IMR-90 (cell line): ENCODE data around the gene ADGRD1. TPM values are rescaled to one million over a fixed set of nuclear protein-coding genes. Genes with fewer than 3 reads are reported as not detected.

Experiments
- ATAC-seq: fragments of 200-7000 bp; cut with Tn5 transposase; 2 replicates; pipeline ENCODE4 v1.9.1; 2020; ENCODE audit warnings: low read depth, mild to moderate bottlenecking, moderate library complexity
- BruUV-seq: library from RNA; stranded (reverse); fragments of 400-500 nt; replicated peaks from 2 replicates; lab custom pipeline; 2021; lab: Mats Ljungman, UMichigan
- CTCF ChIA-PET: fragments of 300-600 bp; formaldehyde crosslinking; extraction: SDS; loops from one replicate; lab custom pipeline; 2021; ENCODE audit warnings: antibody characterized with exemption; lab: Yijun Ruan, JAX
- POLR2A ChIA-PET: fragments of 300-600 bp; sonication (Branson Sonifier 250); formaldehyde crosslinking; loops from one replicate; lab custom pipeline; 2022; ENCODE audit warnings: antibody characterized with exemption; ENCODE audit not compliant: unreplicated experiment; lab: Charles Lee
- DNase-seq: peaks from one replicate; pipeline ENCODE4 v3.0.0; 2013
- H2AFZ ChIP-seq: replicated peaks from 2 replicates; pipeline ENCODE3; 2013; ENCODE audit warnings: low read length, mild to moderate bottlenecking; ENCODE audit not compliant: poor library complexity
- H2AK5ac ChIP-seq: 2 replicates; pipeline ENCODE4 v1.6.1; 2013; ENCODE audit warnings: low read depth, low read length, inconsistent platforms
- H2AK9ac ChIP-seq: replicated peaks from 2 replicates; pipeline ENCODE3; 2013; ENCODE audit warnings: mild to moderate bottlenecking, low read depth, low read length, moderate library complexity; ENCODE audit not compliant: poor library complexity
- H2BK120ac ChIP-seq: 2 replicates; pipeline ENCODE4 v1.6.1; 2013; ENCODE audit warnings: low read depth, low read length, inconsistent platforms
- H2BK15ac ChIP-seq: 3 replicates; pipeline ENCODE4 v1.6.1; 2013; ENCODE audit warnings: low read depth, low read length, inconsistent platforms
- H2BK20ac ChIP-seq: 2 replicates; pipeline ENCODE4 v1.6.1; 2013; ENCODE audit warnings: low read depth, mild to moderate bottlenecking, inconsistent platforms, low read length, moderate library complexity
- H2BK5ac ChIP-seq: 2 replicates; pipeline ENCODE4 v1.6.1; 2013; ENCODE audit warnings: mild to moderate bottlenecking, low read depth, low read length, inconsistent platforms; ENCODE audit not compliant: poor library complexity, severe bottlenecking
- H3K14ac ChIP-seq: replicated peaks from 2 replicates; pipeline ENCODE4 v1.6.1; 2013; ENCODE audit warnings: low read depth, low read length, inconsistent platforms
- H3K18ac ChIP-seq: 2 replicates; pipeline ENCODE4 v1.6.1; 2013; ENCODE audit warnings: low read depth, low read length, control low read depth
- H3K23ac ChIP-seq: 2 replicates; pipeline ENCODE4 v1.6.1; 2013; ENCODE audit warnings: low read depth, low read length, inconsistent platforms
- H3K27ac ChIP-seq: 2 replicates; pipeline ENCODE4 v1.5.1; 2013; ENCODE audit warnings: mild to moderate bottlenecking, control low read depth, low read length; ENCODE audit not compliant: insufficient read depth
- H3K27me3 ChIP-seq: 2 replicates; pipeline ENCODE4 v1.6.1; 2013; ENCODE audit warnings: low read length; ENCODE audit not compliant: control insufficient read depth, insufficient read depth
- H3K36me3 ChIP-seq: 2 replicates; pipeline ENCODE4 v1.6.1; 2013; ENCODE audit warnings: low read length, mixed read lengths; ENCODE audit not compliant: control insufficient read depth, insufficient read depth
- H3K4ac ChIP-seq: 2 replicates; pipeline ENCODE4 v1.6.1; 2013; ENCODE audit warnings: low read depth, low read length, inconsistent platforms
- H3K4me1 ChIP-seq: 2 replicates; pipeline ENCODE4 v1.6.1; 2013; ENCODE audit warnings: low read length, mixed read lengths; ENCODE audit not compliant: control insufficient read depth, insufficient read depth
- H3K4me2 ChIP-seq: 2 replicates; pipeline ENCODE4 v1.6.1; 2013; ENCODE audit warnings: low read depth, mild to moderate bottlenecking, control low read depth, low read length, moderate library complexity
- H3K4me3 ChIP-seq: 2 replicates; pipeline ENCODE4 v1.5.1; 2013; ENCODE audit warnings: low read depth, mild to moderate bottlenecking, control low read depth, low read length, moderate library complexity; ENCODE audit not compliant: insufficient read depth
- H3K56ac ChIP-seq: 2 replicates; pipeline ENCODE4 v1.6.1; 2013; ENCODE audit warnings: low read length, inconsistent platforms; ENCODE audit not compliant: insufficient read depth; ENCODE audit errors: extremely low read depth
- H3K79me1 ChIP-seq, 2 experiments: 2 replicates each; pipeline ENCODE4 v1.6.1; 2013; ENCODE audit warnings: low read length in 2 of 2, inconsistent platforms in 1 of 2, low read depth in 1 of 2
- H3K9ac ChIP-seq: 2 replicates; pipeline ENCODE4 v1.6.1; 2013; ENCODE audit warnings: low read depth, low read length, control low read depth
- H3K9me1 ChIP-seq: 2 replicates; pipeline ENCODE4 v1.6.1; 2013; ENCODE audit warnings: low read length, inconsistent platforms; ENCODE audit not compliant: insufficient read depth
- H3K9me3 ChIP-seq: 2 replicates; pipeline ENCODE4 v1.6.1; 2013; ENCODE audit warnings: low read length; ENCODE audit not compliant: control insufficient read depth, insufficient read depth
- H4K20me1 ChIP-seq: 2 replicates; pipeline ENCODE4 v1.6.1; 2013; ENCODE audit warnings: low read length, inconsistent platforms; ENCODE audit not compliant: insufficient read depth
- H4K5ac ChIP-seq: 2 replicates; pipeline ENCODE4 v1.6.1; 2013; ENCODE audit warnings: mild to moderate bottlenecking, low read depth, low read length, control low read depth
- H4K8ac ChIP-seq, 2 experiments: 2 replicates each; pipeline ENCODE4 v1.6.1; 2013; ENCODE audit warnings: low read depth in 2 of 2, low read length in 2 of 2, control low read depth in 1 of 2, inconsistent platforms in 1 of 2
- H4K91ac ChIP-seq: 2 replicates; pipeline ENCODE4 v1.6.1; 2013; ENCODE audit warnings: low read depth, low read length, inconsistent platforms; ENCODE audit not compliant: insufficient read depth
- CEBPB ChIP-seq: IDR thresholded peaks from 2 replicates; pipeline ENCODE4 v1.6.1; 2012; ENCODE audit warnings: low read depth, low read length, improper control_type of control experiment
- FOS ChIP-seq: fragments of 150-350 bp; IDR thresholded peaks from 2 replicates; pipeline ENCODE4 v1.6.1; 2016; ENCODE audit warnings: low read depth, low read length
- MXI1 ChIP-seq: IDR thresholded peaks from 2 replicates; pipeline ENCODE4 v1.6.1; 2012; ENCODE audit warnings: low read depth, mild to moderate bottlenecking, low read length, moderate library complexity, borderline replicate concordance
- POLR2A ChIP-seq: IDR thresholded peaks from 2 replicates; pipeline ENCODE4 v1.6.1; 2012; ENCODE audit warnings: mild to moderate bottlenecking, low read depth, low read length
- RAD21 ChIP-seq: IDR thresholded peaks from 2 replicates; pipeline ENCODE4 v1.6.1; 2012; ENCODE audit warnings: low read length, improper control_type of control experiment
- WGBS, 2 experiments: methylation state at CpG; one replicate each; pipeline versions ENCODE4 v1.1.5 to v1.1.7; 2013; ENCODE audit warnings: missing lambda C conversion rate in 2 of 2; ENCODE audit not compliant: insufficient read length in 1 of 2; ENCODE audit errors: extremely low coverage in 2 of 2; 5-methylcytosine and 5-hydroxymethylcytosine counted together
- dilution Hi-C: fragments of 300-500 bp; cut with HindIII; formaldehyde crosslinking; loops from one replicate; pipeline ENCODE4 v1.14.3; 2018; ENCODE audit warnings: low sequenced_read_pairs; ENCODE audit not compliant: unreplicated experiment
- in situ Hi-C: fragments of 300-500 bp; cut with MboI; formaldehyde crosslinking; loops from 3 replicates; pipeline ENCODE4 v1.14.3; 2019; ENCODE audit warnings: low sequenced_read_pairs, inconsistent platforms, mixed read lengths
- intact Hi-C: fragments of 100-400 bp; cut with micrococcal nuclease; formaldehyde crosslinking; loops from 2 replicates; pipeline ENCODE4 v1.10.0; 2022
- polyA plus RNA-seq, 3 experiments: library from polyadenylated mRNA; depleted of rRNA; stranded (reverse); fragments of >200 nt; gene quantifications; 2 replicates each; pipeline ENCODE4 v1.2.3, GENCODE V29; 2012; ENCODE audit warnings: low replicate concordance in 1 of 3
- total RNA-seq: library from RNA; depleted of rRNA; stranded (reverse); fragments of >200 nt; gene quantifications from 2 replicates; pipeline ENCODE4 v1.2.3, GENCODE V29; 2012
- TF ChIP-seq, protein P1 (sequence below): conservative IDR thresholded peaks from 2 replicates; pipeline ENCODE4 v1.5.1; 2012; ENCODE audit warnings: mild to moderate bottlenecking, low read depth, low read length, improper control_type of control experiment

ADGRD1 gene
- total and polyA plus RNA-seq, 2 of the 4 experiments (the other 2 are of a cell fraction): not detected

DNA sequence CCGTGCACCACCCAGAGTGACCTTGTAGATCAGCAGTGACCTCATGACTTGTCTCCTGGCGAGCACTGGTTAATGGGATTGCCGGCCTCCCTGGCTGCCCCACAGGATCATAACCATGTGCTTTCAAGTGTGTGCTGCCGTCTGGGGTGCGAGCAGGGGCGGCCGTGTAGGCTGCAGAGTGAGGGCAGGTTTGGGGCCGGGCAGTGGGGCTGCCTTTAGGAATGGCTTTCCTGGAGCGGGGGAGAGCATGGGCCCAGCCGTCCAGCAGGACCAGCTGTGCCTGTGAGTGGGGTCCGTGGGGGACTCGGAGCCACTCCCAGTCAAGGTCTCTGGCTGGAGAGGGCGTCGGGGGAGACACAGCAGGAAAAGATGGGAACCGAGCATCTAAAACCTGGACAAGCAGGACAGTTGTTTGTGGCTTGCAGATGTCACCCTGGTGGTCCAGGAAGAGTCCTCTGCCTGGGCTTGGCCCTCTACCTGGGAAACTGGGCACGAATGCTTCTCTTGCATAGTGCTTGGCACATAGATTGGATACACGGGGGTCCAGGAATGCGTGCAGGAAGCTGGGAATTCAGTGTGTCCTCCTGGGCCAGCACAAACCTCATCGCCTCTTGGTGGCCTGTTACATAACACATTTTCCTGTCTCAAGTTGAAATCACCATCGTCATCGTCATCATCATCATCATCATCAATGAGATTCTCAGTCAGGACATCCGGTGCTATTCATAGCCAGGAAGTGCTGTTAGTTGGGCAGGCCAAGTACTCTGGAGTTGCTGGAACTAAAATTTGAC is 96.0 kb downstream of the ADGRD1 start:
- no peaks in the 10 kb centered on the region for H3K36me3 ChIP-seq
- H3K27ac ChIP-seq: no peak overlapping the region
- intact Hi-C loops (no loop called here), in situ Hi-C loops (no loop called here), dilution Hi-C loops (no loop called here)
- TF ChIP-seq CEBPB: no peak
- no peak for TF ChIP-seq MXI1
- TF ChIP-seq, protein P1, sequence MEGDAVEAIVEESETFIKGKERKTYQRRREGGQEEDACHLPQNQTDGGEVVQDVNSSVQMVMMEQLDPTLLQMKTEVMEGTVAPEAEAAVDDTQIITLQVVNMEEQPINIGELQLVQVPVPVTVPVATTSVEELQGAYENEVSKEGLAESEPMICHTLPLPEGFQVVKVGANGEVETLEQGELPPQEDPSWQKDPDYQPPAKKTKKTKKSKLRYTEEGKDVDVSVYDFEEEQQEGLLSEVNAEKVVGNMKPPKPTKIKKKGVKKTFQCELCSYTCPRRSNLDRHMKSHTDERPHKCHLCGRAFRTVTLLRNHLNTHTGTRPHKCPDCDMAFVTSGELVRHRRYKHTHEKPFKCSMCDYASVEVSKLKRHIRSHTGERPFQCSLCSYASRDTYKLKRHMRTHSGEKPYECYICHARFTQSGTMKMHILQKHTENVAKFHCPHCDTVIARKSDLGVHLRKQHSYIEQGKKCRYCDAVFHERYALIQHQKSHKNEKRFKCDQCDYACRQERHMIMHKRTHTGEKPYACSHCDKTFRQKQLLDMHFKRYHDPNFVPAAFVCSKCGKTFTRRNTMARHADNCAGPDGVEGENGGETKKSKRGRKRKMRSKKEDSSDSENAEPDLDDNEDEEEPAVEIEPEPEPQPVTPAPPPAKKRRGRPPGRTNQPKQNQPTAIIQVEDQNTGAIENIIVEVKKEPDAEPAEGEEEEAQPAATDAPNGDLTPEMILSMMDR: no peak
- TF ChIP-seq FOS: no peak
- no peak for TF ChIP-seq POLR2A
- TF ChIP-seq RAD21: no peak
- H2BK5ac ChIP-seq: no peak overlapping the region
- H3K4me1 ChIP-seq: no peaks in the 10 kb centered on the region
- no peak overlapping the region for H2BK20ac ChIP-seq
- H2BK15ac ChIP-seq: no peak overlapping the region
- H2AFZ ChIP-seq: no peak overlapping the region
- H4K8ac ChIP-seq: no peak overlapping the region
- POLR2A ChIA-PET: no interaction called here
- H2AK9ac ChIP-seq: no peak overlapping the region
- H4K91ac ChIP-seq: no peak overlapping the region
- H4K5ac ChIP-seq: no peak overlapping the region
- no peaks in the 10 kb centered on the region for H3K79me1 ChIP-seq
- H3K9me1 ChIP-seq: no peaks in the 10 kb centered on the region
- 58% methylated on average over 11 of the region's 22 CpGs; no CpG with 5 or more reads in 1 of the 2 experiments for whole genome bisulfite sequencing, 2 experiments
- no peak overlapping the region for H3K4me2 ChIP-seq
- no peaks in the 10 kb centered on the region for H3K27me3 ChIP-seq
- ATAC-seq (no peak), DNase-seq (no peak)
- H3K9ac ChIP-seq: no peak overlapping the region
- CTCF ChIA-PET: no interaction called here
- H3K4me3 ChIP-seq: no peak overlapping the region
- no peak overlapping the region for H3K18ac ChIP-seq
- no peaks in the 10 kb centered on the region for H4K20me1 ChIP-seq
- peaks cover 47% of the 10 kb centered on the region for H3K9me3 ChIP-seq
- BruUV-seq: no TSS peak
- no peak overlapping the region for H2AK5ac ChIP-seq
- no peak overlapping the region for H3K4ac ChIP-seq
- no peak overlapping the region for H2BK120ac ChIP-seq
- H3K56ac ChIP-seq: no peak overlapping the region
- H3K23ac ChIP-seq: no peak overlapping the region
- H3K14ac ChIP-seq: no peak overlapping the region
